NCI-H1436 (cell line): ENCODE measurements around the gene TANC1.

ENCODE experiments used
- DNase-seq: peaks from one replicate; lab custom pipeline; 2025; lab: John Stamatoyannopoulos, UW

TANC1 gene

DNA sequence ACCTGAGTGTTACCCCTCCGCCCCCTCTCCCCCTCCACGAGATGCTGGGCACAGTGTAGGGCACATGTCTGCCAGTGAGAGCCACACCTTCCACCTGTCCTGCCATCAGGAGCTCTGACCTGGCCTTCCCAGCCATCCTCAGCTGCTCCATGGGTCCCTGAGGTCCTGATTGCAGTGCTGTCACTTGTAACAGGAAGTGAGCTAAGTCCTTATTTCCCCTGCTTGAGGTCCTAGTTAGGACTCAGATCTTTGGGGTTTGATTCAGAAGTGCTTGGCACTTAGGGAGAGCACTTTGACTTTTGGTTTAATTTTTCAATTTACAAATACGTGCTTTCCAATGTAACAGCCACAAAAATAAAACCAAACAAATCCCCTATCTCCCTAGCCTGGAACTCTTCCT lies 192.5 kb downstream of the TANC1 start:
- no peak for DNase-seq

DNA sequence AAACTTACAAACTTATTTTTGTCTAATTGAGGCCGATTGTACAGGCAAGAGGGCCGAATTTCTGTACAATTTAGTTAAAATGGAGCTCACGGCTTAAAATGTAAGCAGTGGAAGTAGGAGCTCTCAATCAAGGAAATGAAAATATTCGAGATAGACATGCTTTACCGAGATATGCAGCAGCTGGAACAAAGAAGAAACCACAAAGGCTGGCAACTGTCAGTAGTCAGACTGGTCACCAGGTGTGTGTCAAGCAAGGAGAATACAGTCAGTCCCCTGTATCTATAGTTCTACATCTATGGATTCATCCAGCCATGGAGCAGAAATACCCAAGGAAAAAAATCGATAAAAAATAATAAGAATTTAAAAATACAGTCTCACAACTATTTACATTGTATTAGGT lies 195.5 kb downstream of the TANC1 start:
- DNase-seq, result no peak

DNA sequence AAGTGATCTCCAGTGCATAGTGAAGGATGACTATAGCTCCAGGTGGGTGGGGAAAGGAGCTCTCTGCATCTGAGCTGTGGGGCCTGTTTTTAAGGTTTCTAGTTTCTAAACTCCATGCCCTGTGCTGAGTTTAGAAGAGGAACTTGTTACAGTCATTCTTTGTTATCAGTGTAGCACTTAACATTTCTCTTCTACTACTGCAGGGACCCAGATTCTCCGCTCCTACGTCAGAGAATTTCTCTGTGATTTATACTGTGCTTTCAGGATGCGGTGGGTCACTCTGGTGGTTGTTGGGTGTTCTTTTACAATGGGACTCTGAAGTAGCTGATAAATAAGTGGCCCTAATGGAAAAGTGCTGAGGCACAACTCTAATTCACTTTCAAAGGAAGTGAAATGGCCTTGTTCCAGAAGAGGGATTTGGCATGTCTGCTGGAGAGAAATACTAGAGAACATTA lies 196.0 kb downstream of the TANC1 start:
- no peak for DNase-seq

DNA sequence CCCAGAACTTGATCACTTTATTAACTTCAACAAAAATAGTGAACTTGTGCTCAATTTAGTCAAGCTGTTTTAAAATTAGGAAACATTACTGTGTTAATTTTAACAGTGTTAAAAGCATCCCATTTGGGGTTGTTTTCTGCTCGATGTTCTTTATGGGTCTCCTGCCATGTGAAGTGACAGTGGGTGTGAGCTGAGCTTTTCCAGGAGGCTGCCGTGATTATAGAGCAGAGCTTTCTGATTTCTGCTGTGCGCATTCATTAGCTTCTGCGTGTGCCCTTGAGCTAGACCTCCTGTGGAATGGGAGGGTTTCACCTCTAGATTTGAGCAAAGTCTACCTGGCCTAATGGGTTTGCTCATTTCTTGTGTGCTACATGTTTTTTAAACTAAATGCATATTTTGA lies 196.6 kb downstream of the TANC1 start:
- DNase-seq, result no peak

DNA sequence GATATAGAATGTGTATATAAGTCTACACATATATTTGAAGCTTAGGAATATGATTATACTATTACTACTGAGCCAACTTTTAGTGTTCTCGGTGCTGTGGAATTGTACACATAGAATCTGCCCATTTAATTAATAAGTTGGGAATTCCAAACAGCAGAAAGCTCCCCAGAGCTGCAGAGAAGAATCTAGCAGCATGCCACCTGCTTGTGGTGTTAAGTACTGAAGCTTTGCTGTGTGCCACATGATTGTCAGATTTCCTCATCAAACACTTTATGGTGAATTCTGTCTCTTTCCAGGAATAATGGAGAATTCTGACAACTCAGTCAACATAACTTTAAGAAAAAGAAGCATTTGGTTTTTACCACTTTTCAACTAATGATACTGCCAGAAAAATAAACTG lies 200.3 kb downstream of the TANC1 start:
- DNase-seq, result no peak

DNA sequence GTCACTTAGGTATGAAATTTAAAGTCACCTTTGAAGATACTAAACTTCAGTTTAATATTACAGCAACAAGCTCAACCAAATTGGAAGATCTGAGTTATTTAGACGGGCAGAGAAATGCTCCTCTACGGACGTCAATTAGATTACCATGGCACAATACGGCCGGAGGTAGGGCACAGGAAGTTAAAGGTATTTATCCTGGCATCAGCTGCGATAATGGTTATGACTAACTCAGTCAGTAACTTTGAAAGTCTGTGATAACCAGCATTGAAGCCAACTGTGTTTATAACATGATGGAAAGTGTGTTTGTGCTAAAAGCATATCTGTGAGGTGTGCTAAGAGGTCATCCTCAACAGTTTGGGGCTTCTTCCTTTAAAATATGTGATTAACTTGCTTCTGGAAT lies 200.7 kb downstream of the TANC1 start:
- no peak for DNase-seq

DNA sequence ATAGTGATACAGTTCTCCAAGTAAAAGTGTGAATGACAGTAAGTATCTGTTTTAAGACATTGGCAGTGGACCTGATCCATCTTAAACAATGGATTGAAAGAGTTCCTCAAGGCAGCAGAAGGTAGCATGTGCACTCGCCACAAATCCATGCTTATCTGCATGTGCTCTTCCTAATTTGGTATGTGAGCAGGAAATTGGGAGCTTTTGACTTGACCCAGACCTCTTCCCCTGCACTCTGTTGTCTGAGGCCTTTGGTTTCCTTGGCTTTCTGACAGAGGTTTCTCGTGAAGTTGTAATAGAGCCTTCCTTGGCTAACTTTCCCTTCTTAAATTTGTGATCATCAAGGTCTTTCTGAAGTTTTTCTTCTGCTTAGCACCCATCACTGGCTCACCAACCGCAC lies 204.0 kb downstream of the TANC1 start:
- DNase-seq, result no peak

DNA sequence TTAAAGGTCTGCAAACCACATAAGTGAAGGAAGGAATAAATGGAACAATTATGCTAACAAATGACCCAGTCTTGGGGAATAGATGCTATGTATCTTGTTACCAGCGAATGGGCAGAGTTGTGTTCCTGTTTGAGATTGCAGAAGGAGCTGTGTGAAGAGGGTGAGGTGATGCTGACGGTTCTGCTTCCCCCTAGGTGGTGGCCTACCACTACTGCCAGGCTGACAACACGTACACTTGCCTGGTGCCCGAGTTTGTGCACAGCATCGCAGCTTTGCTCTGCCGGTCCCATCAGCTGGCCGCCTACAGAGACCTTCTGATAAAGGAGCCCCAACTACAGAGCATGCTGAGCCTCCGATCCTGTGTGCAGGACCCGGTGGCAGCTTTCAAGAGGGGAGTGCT lies 206.3 kb downstream of the TANC1 start:
- no peak for DNase-seq

DNA sequence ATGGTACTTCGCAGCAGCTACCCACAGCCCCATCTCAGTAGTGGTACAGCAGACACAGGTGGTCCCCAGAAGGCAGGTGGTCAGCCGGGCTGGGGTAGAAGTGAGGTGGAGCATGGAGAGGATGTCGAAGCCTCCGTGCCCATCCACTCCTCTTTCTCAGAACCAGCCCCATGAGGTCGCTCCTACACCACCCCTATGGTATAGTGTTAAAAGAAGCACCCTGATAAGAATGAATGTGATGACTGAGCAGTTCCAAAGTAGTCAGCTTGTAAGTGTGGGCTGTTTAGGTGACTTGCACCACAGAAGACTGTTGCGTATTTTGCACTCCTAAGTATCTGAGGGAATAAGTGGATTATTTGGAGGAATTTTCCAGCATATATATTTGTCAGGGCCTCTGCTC lies 206.7 kb downstream of the TANC1 start:
- DNase-seq, result no peak

DNA sequence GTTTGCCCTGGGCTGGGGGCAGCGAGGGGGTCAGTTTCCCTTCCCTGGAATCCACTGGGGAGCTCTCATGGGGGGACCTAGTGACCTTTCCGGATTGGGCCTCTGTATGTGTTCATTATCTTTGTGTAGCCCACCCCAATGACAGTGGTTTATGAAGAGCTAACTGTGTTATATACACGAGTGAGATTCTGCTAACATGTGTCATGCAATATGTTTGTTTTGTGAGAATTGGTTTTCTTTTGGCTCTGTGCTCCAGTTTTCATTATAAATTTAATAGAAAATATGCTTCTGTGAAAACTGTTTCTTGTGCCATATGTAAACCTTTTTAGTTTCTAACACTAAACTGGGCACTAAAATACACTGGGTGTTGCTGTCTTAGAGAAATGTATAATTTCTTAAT lies 207.5 kb downstream of the TANC1 start:
- no peak for DNase-seq

DNA sequence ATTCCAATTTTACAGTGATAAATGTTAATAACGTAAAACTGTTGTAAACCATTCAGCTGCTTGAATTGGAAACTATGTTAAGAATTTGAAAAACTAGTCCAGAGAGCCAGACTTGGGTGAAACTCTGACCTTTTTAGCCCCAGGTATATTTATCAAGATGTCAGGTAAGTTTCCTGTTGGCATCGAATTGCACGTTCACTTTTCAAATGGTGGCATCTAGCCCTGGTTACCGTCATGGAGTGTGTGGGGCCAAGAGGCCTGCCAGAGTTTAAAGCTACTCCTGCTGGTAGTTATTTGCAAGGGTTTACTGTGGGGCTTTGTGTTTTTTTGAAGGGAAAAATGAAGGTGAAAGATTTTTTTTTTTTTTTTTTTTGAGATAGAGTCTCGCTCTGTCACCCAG lies 208.1 kb downstream of the TANC1 start:
- no peak for DNase-seq

DNA sequence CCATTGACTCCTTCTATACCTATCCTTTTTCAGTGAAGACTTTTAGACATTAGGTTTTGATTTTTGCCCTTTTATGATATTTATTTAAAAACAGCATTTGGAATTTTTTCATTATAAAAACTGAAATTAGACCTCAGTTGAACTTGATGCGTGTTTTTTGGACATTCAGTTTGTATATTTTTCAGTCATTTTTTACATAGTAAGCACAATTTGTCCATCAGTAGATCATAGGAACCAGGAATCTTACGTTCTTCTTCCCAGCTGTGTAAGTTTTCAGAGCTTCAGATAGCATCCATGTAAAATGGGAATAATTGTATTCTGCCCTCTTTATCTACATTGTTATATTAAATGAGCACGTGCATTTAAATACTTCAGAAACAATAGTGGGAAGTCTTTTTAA lies 208.9 kb downstream of the TANC1 start:
- no peak for DNase-seq

DNA sequence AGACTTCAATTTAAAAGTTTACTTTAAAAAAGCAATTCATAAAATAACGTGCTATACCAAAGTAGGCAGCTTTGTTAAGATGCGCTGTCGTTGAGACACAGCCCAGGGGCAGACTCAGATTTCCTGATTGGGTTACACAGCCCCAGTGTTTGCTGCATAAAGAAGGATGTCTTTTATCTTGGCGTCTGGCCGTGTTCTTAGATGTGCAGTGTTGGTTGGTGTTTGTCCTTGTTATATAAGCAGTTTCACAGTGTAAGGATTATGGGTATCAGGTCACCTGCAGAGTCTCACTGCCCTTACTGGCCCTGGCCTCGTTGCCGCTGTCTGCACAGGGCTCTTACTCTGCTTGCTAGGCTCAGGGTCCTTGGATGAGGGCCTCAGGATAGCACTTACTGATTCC lies 209.5 kb downstream of the TANC1 start:
- no peak for DNase-seq

DNA sequence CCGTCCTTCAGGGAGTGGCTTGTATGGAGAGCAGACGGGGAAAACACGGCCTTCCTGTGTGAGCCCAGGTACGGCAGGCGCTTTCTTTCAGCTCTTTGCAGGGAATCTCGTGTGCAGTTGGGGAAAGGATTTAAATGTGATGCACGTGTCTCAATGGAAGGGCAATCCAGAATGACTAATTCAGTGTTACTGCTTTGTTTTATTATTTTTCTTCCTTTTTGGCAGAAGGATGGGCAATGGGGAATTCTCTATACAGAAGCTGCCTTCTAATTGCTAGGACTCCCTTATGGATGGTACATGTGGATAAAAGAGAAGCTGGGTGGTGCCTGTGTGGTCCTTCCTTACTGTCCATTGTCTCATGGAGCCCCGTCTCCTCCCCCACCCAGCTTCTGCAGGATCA lies 210.7 kb downstream of the TANC1 start:
- DNase-seq, result no peak

DNA sequence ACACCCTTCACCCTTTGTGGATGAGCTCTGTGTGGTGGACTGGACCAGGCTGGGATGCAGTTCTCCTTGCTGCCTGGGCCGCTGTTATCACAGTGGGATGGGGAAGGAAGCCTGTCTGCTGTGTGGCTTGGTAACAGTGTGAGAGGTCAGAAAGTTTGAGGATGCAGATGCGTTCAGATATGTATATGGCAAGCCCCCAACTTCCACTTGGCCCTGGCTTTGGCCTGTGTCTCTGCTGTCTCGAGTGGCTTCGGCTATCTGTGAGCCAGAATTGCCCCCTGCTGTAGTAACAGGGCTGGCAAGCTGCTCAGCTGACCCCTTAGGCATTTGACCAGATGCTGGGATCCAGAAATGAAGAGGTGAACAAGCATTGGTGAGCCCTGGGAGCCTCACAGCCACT lies 211.3 kb downstream of the TANC1 start:
- DNase-seq, result no peak

DNA sequence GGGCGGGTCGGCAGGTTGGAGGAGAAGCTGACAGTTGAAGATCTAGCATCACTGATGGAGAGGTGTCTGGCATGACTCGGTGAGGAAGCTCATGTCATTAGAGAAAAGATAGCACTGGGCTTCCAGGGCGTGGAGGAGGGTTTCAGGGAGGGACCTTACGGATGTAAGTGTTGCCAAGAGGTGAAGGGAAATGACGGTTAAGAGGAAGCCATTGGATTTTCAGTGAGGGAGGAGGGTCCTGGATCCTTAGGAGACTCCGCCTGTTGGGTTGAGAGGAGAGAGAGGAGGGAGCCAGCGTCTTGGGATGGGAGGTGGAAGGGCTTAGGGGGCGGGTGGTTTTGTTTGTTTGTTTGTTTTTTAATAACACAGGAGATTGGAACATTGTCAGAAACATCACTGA lies 214.9 kb downstream of the TANC1 start:
- DNase-seq, result no peak

DNA sequence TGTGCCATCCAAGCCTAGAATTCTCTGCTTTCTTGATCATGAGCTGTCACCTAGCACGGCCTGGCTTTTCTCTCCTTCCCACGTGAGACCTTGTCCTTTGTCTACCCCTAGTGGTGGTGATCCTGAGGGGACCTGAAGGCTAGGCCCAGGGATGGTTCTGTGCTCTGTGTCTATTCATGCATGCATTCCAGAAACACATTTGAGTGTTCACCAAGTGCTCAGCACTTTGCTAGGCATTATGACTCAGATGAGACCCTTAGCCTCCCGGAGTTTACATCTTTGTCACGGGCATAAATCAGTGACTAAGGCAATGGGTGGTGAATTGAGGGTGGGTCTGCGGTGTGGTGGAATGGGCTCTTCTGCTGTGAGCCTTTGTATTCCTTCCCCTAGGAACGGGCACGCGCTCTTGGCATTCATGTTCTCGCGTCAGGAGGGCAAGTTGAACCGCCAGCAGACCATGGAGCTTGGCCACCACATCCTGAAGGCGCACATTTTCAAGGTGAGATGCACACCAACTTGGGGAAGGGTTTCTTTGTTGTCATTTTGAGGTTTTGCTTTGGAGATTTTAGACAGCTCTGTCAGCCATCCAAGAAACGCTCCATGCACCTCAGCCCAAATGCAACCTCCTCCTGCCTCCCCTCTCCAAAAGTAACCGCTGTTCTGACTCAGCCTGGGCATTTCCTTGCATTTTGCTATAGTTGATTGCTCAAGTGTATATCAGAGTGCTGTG lies 217.1 kb downstream of the TANC1 start:
- DNase-seq, result no peak

DNA sequence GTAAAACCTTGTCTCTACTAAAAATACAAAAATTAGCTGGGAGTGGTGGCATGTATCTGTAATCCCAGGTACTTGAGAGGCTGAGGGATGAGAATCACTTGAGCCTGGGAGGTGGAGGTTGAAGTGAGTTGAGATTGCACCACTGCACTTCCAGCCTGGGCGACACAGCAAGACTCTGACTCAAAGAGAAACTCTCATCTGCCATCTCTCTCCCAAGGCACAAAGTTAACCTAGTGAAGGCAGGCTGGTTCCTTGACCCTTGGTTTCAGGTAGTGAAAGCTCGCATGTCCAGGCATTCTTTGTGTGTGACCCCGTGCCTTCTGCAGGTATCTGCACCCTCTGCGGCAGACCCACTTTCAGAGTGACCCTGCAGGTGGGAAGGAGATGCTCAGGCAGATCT lies 218.0 kb downstream of the TANC1 start:
- no peak for DNase-seq

DNA sequence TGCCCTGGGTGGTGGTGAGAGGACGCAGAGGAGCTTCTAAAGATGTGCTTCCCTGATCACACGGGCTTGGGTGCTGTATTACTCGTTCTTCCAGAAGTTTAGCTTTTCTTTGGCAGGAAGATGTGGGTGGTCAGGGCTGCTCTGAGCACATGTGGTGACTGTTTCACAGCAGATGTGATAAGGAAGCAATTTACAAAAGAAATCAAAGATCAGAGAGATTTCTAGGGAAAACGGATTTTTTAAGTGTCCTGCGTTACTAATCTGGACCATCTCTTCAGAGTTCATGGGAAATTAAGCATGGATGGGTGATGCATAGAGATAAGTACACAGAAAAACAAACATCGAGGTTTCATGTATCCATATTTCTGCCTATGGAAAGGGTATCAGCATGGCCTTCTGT lies 218.7 kb downstream of the TANC1 start:
- no peak for DNase-seq

DNA sequence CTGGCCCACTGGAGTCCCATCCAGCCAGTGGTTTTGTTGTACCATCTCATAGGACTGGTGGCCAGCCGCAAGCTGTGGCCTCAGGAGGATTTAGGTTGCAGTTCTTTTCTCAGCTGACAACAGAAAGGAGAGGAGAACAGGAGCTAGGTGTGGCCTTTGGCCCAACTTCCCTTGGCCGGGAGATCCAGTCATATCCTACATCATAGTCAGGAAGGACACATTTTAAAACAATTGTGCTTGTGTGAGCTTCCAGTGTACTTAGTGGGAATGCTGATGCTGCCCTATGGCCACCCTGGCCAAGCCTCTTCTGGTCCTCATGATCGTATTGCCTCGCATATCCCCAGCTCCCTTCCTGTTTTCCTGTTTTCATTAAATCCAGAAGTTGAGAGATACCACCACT lies 220.0 kb downstream of the TANC1 start:
- DNase-seq, result no peak

DNA sequence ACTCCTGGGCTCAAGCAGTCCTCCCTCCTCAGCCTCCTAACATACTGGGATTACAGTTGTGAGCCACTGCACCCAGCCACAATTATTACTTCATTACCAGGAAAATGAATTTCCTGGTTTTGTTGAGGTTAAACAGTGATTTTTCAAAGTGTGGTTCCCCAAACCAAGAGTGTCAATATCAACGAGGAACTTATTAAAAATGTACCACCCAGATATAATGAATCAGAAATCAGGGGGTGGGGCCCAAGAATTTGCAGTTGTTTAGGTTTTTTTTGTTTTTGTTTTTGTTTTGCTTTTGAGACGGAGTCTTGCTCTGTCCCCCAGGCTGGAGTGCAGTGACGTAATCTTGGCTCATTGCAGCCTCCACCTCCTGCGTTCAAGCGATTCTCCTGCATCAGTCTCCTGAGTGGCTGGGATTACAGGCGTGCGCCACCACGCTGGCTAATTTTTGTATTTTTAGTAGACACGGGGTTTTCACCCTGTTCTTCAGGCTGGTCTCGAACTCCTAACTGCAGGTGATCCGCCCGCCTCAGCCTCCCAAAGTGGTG lies 224.0 kb downstream of the TANC1 start:
- DNase-seq, result no peak

DNA sequence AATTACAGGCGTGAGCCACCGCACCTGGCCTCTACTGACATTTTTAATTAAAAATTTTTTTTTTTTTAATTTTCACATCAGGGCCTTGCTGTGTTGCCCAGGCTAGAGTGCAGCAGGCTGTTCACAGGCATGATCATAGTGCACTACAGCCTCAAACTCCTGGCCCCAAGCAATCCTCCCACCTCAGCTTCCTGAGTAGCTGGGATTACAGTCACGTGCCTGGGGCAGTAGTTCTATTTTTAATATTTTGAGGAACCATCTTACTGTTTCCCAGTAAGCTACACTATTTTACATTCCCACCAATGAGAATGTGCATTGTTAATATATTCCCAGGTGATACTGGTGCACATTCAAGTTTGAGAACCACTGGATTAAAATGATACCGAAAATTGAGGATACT lies 225.4 kb downstream of the TANC1 start:
- DNase-seq, result no peak

DNA sequence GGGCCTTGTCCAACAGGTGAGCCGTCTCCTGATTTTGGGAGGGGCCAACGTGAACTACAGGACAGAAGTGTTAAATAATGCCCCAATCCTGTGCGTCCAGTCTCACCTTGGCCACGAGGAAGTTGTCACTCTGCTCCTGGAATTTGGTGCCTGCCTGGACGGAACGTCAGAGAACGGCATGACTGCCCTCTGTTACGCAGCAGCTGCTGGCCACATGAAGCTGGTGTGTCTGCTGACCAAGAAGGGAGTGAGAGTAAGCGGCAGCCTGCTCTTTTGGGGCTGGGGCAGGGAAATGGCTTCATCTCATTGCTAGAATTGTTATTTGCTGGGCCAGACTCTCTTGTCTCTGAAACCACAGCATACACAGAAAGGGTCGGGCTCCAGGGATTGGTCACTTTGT lies 225.8 kb downstream of the TANC1 start:
- DNase-seq, result no peak

DNA sequence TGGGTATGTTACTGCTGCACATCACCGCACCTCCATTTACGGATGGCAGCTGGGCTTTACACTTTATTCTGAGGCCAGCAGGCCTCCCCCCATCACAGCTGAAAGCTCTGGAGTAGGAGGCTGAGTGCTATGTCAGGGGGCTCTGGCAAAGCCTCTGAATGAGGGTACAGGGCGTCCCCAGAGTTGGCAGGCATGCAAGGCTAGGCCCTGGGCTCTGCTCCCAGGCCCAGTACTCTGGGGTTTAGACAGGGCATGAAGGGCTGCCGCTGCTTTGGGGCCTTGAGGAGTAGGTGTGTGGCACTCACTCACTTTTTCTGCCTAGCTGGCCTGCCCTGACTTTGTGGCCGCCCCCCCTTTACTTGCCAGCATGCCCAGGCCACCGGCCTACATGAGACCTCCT lies 227.3 kb downstream of the TANC1 start:
- DNase-seq, result no peak
